Naive B cell (primary cell): ENCODE data around the gene KLKB1. TPM values are rescaled to one million over a fixed set of nuclear protein-coding genes. Genes with fewer than 3 reads are reported as not detected.
"Not testable (repeated sequence)": the region's sequence is repeated elsewhere in the genome, so short reads cannot be mapped to it uniquely, and the experiment has no call there.

Experiments used
- ATAC-seq, 2 donors: fragments of 150-1000 bp; cut with Tn5 transposase; 2 replicates each; pipeline ENCODE4 v1.10.0; 2021; ENCODE audit warnings: low read depth in 2 of 2, mild to moderate bottlenecking in 2 of 2, moderate library complexity in 2 of 2
- DNase-seq: peaks from one replicate; pipeline ENCODE4 v3.0.0; 2022
- H3K27ac Mint-ChIP-seq, 6 donors: one replicate each; pipeline ENCODE4 v1.8.0; 2020 to 2022; ENCODE audit warnings: mild to moderate bottlenecking in 6 of 6, mixed read lengths in 6 of 6, moderate library complexity in 5 of 6, inconsistent platforms in 2 of 6
- H3K27me3 Mint-ChIP-seq, 3 donors: one replicate each; pipeline ENCODE4 v1.8.0; 2021 to 2022; ENCODE audit warnings: mixed read lengths in 3 of 3, mild to moderate bottlenecking in 1 of 3
- H3K36me3 Mint-ChIP-seq, 2 donors: one replicate each; pipeline ENCODE4 v1.8.0; 2020 to 2022; ENCODE audit warnings: mixed read lengths in 2 of 2, inconsistent platforms in 1 of 2, mild to moderate bottlenecking in 1 of 2
- H3K4me1 Mint-ChIP-seq, 3 donors: one replicate each; pipeline ENCODE4 v1.8.0; 2020 to 2022; ENCODE audit warnings: mixed read lengths in 3 of 3, inconsistent platforms in 1 of 3, mild to moderate bottlenecking in 1 of 3, moderate library complexity in 1 of 3
- H3K4me3 Mint-ChIP-seq, 8 donors: one replicate each; pipeline ENCODE4 v1.8.0; 2020 to 2022; ENCODE audit warnings: mild to moderate bottlenecking in 8 of 8, mixed read lengths in 8 of 8, moderate library complexity in 8 of 8, inconsistent platforms in 2 of 8
- H3K9me3 Mint-ChIP-seq, 7 donors: one replicate each; pipeline ENCODE4 v1.8.0; 2020 to 2022; ENCODE audit warnings: mixed read lengths in 7 of 7, mild to moderate bottlenecking in 5 of 7, inconsistent platforms in 2 of 7, moderate library complexity in 1 of 7
- polyA plus RNA-seq, 6 donors: library from polyadenylated mRNA; unstranded; fragments of 300-500 nt; fragmentation: Illumina TruSeq; gene quantifications; one replicate each; pipeline ENCODE4 v1.2.3, GENCODE V29; 2021; ENCODE audit warnings: low read depth in 6 of 6

Gene KLKB1
- polyA plus RNA-seq, 6 donors from 2014 or later, result 1.00 TPM; not detected in 5

GRCh38 chr4:186260504-186261448, 33.5 kb downstream of the KLKB1 start:
- no peaks in the 10 kb centered on the region for H3K4me1 Mint-ChIP-seq
- peaks cover 3 to 31% (median 17%) of the 10 kb centered on the region in 3 donors for H3K27me3 Mint-ChIP-seq
- H3K9me3 Mint-ChIP-seq, result peaks cover 0 to 4% (median 0%) of the 10 kb centered on the region in 7 donors
- H3K27ac Mint-ChIP-seq, result no peak overlapping the region
- DNase-seq, result no peak
- no peak overlapping the region for H3K4me3 Mint-ChIP-seq
- no peak for ATAC-seq
- H3K36me3 Mint-ChIP-seq, result no peaks in the 10 kb centered on the region

GRCh38 chr4:186264660-186265059, 37.4 kb downstream of the KLKB1 start:
- Mint-ChIP-seq H3K9me3 (peaks cover 0 to 5% (median 3%) of the 10 kb centered on the region in 7 donors), H3K36me3 (no peaks in the 10 kb centered on the region), H3K4me3 (no peak overlapping the region), H3K27ac (no peak overlapping the region), H3K4me1 (no peaks in the 10 kb centered on the region), H3K27me3 (peaks cover 21 to 58% (median 27%) of the 10 kb centered on the region in 3 donors)
- DNase-seq (no peak), ATAC-seq (no peak)

GRCh38 chr4:186265250-186265649, 37.9 kb downstream of the KLKB1 start:
- not testable (repeated sequence) for H3K9me3 Mint-ChIP-seq, H3K27ac Mint-ChIP-seq, H3K4me1 Mint-ChIP-seq, ATAC-seq, H3K36me3 Mint-ChIP-seq, DNase-seq, H3K4me3 Mint-ChIP-seq
- H3K27me3 Mint-ChIP-seq, result peaks cover 21 to 58% (median 27%) of the 10 kb centered on the region in 3 donors

GRCh38 chr4:186265683-186266652, 38.7 kb downstream of the KLKB1 start, which contains the start of gene F11:
Gene F11 (plus strand): TSS chr4:186266189. CDS start chr4:186267137, 948 bp downstream.
- Mint-ChIP-seq H3K9me3 (peaks cover 0 to 5% (median 3%) of the 10 kb centered on the region in 7 donors), H3K4me1 (no peaks in the 10 kb centered on the region), H3K27me3 (peaks cover 22 to 58% (median 27%) of the 10 kb centered on the region in 3 donors), H3K27ac (no peak within 1 kb of the TSS), H3K36me3 (no peaks in the 10 kb centered on the region), H3K4me3 (no peak within 1 kb of the TSS)
- DNase-seq (no peak), ATAC-seq (no peak)

GRCh38 chr4:186266729-186267456, 39.6 kb downstream of the KLKB1 start:
- DNase-seq (no peak), ATAC-seq (no peak)
- peaks cover 0 to 5% (median 3%) of the 10 kb centered on the region in 7 donors for H3K9me3 Mint-ChIP-seq
- no peaks in the 10 kb centered on the region for H3K36me3 Mint-ChIP-seq
- no peak overlapping the region for H3K27ac Mint-ChIP-seq
- no peak overlapping the region for H3K4me3 Mint-ChIP-seq
- H3K4me1 Mint-ChIP-seq, result no peaks in the 10 kb centered on the region
- peaks cover 27 to 58% (median 29%) of the 10 kb centered on the region in 3 donors for H3K27me3 Mint-ChIP-seq

GRCh38 chr4:186271081-186271678, 43.9 kb downstream of the KLKB1 start:
- ATAC-seq, result no peak
- H3K4me3 Mint-ChIP-seq, result no peak overlapping the region

GRCh38 chr4:186272699-186273391, 45.5 kb downstream of the KLKB1 start:
- DNase-seq (no peak), ATAC-seq (no peak)
- peaks cover 0 to 14% (median 14%) of the 10 kb centered on the region in 3 donors for H3K27me3 Mint-ChIP-seq
- H3K36me3 Mint-ChIP-seq, result no peaks in the 10 kb centered on the region
- H3K27ac Mint-ChIP-seq, result no peak overlapping the region
- H3K9me3 Mint-ChIP-seq, result peaks cover 0 to 5% (median 0%) of the 10 kb centered on the region in 7 donors
- H3K4me1 Mint-ChIP-seq, result no peaks in the 10 kb centered on the region
- no peak overlapping the region for H3K4me3 Mint-ChIP-seq

More at GRCh38 chr4:186271081-186271678, 43.9 kb downstream of the KLKB1 start:
- no peak for DNase-seq
- H3K27me3 Mint-ChIP-seq, result peaks cover 10 to 26% (median 25%) of the 10 kb centered on the region in 3 donors
- no peaks in the 10 kb centered on the region for H3K4me1 Mint-ChIP-seq
- peaks cover 0 to 5% (median 0%) of the 10 kb centered on the region in 7 donors for H3K9me3 Mint-ChIP-seq
- no peaks in the 10 kb centered on the region for H3K36me3 Mint-ChIP-seq
- H3K27ac Mint-ChIP-seq, result no peak overlapping the region

- H3K4me1 Mint-ChIP-seq, ATAC-seq, H3K36me3 Mint-ChIP-seq, H3K9me3 Mint-ChIP-seq, H3K4me3 Mint-ChIP-seq, DNase-seq, H3K27ac Mint-ChIP-seq: not testable (repeated sequence)
- H3K27me3 Mint-ChIP-seq, result peaks cover 0 to 16% (median 13%) of the 10 kb centered on the region in 3 donors
Observed at GRCh38 chr4:186273392-186273789, 46.1 kb downstream of the KLKB1 start.

GRCh38 chr4:186283311-186283710, 56.0 kb downstream of the KLKB1 start:
- peaks cover 0 to 15% (median 0%) of the 10 kb centered on the region in 3 donors for H3K27me3 Mint-ChIP-seq
- H3K4me3 Mint-ChIP-seq, result peak overlapping the region in 1 of 8 donors; percentile 48
- no peak for DNase-seq
- H3K27ac Mint-ChIP-seq, result peak overlapping the region in 1 of 6 donors; percentile 27
- H3K4me1 Mint-ChIP-seq, result no peaks in the 10 kb centered on the region
- no peak for ATAC-seq
- no peaks in the 10 kb centered on the region for H3K9me3 Mint-ChIP-seq
- H3K36me3 Mint-ChIP-seq, result no peaks in the 10 kb centered on the region

GRCh38 chr4:186285147-186285546, 57.8 kb downstream of the KLKB1 start:
- DNase-seq (no peak), ATAC-seq (no peak)
- Mint-ChIP-seq H3K4me1 (no peaks in the 10 kb centered on the region), H3K36me3 (no peaks in the 10 kb centered on the region), H3K27ac (no peak overlapping the region), H3K27me3 (peaks cover 0 to 7% (median 0%) of the 10 kb centered on the region in 3 donors), H3K4me3 (no peak overlapping the region), H3K9me3 (peaks cover 0 to 2% (median 0%) of the 10 kb centered on the region in 7 donors)

- no peaks in the 10 kb centered on the region for H3K4me1 Mint-ChIP-seq
- H3K9me3 Mint-ChIP-seq, result peaks cover 0 to 2% (median 0%) of the 10 kb centered on the region in 7 donors
- no peaks in the 10 kb centered on the region for H3K36me3 Mint-ChIP-seq
- ATAC-seq, result no peak
- H3K4me3 Mint-ChIP-seq, result no peak overlapping the region
- no peak overlapping the region for H3K27ac Mint-ChIP-seq
- peaks cover 0 to 7% (median 0%) of the 10 kb centered on the region in 3 donors for H3K27me3 Mint-ChIP-seq
- DNase-seq, result no peak
Observed at GRCh38 chr4:186286581-186286980, 59.3 kb downstream of the KLKB1 start.
